Measurements from ENCODE around the gene FUT8. TPM values are rescaled to one million over a fixed set of nuclear protein-coding genes. Genes with fewer than 3 reads are reported as not detected.

FUT8 gene
- total RNA-seq, 1 donor: 124 TPM

DNA sequence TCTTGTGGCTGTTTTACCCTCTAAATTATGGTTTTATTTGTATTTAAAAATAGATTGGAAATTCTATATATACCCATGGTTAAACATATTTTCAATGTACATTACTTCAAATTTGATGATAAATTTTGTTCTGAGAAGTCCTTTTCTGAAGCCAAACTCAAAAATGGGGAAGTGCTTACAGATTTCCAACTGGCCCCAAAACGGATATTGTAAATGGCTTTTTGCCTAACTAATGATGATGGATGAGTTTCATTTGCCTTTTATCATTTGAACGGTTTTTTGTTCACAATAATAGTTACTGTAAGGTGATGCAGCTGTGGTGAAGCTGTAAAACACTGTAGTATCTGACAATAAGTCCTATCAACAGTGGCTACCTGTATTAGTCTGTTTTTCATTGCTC, 136.9 kb downstream of the FUT8 start:
- no peaks in the 10 kb centered on the region for H3K36me3 ChIP-seq (ENCODE audit: insufficient read depth, low read length)
- H3K9me3 ChIP-seq (ENCODE audit: low read depth, low read length): no peaks in the 10 kb centered on the region
- no peak for DNase-seq (ENCODE audit: insufficient read length, low spot score, missing footprints)
- TF ChIP-seq, protein P1, sequence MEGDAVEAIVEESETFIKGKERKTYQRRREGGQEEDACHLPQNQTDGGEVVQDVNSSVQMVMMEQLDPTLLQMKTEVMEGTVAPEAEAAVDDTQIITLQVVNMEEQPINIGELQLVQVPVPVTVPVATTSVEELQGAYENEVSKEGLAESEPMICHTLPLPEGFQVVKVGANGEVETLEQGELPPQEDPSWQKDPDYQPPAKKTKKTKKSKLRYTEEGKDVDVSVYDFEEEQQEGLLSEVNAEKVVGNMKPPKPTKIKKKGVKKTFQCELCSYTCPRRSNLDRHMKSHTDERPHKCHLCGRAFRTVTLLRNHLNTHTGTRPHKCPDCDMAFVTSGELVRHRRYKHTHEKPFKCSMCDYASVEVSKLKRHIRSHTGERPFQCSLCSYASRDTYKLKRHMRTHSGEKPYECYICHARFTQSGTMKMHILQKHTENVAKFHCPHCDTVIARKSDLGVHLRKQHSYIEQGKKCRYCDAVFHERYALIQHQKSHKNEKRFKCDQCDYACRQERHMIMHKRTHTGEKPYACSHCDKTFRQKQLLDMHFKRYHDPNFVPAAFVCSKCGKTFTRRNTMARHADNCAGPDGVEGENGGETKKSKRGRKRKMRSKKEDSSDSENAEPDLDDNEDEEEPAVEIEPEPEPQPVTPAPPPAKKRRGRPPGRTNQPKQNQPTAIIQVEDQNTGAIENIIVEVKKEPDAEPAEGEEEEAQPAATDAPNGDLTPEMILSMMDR (IDR thresholded peaks at IDR 0.05; ENCODE audit: extremely low read depth, low read depth, low read length): no peak
- H3K4me1 ChIP-seq (ENCODE audit: insufficient read depth, low read length): no peaks in the 10 kb centered on the region
- H2AFZ ChIP-seq (ENCODE audit: low read length): no peak overlapping the region
- H3K27ac ChIP-seq (ENCODE audit: low read depth, low read length): no peak overlapping the region
- no peak overlapping the region for H3K4me2 ChIP-seq (ENCODE audit: insufficient read depth, low read length)
- no peaks in the 10 kb centered on the region for H3K27me3 ChIP-seq (ENCODE audit: insufficient read depth, low read length)
- H3K4me3 ChIP-seq (ENCODE audit: insufficient read depth, low read length): no peak overlapping the region
- H3K79me2 ChIP-seq (ENCODE audit: insufficient read depth, low read length): peaks cover 8% of the 10 kb centered on the region
- H4K20me1 ChIP-seq (ENCODE audit: insufficient read depth, low read length): no peaks in the 10 kb centered on the region

DNA sequence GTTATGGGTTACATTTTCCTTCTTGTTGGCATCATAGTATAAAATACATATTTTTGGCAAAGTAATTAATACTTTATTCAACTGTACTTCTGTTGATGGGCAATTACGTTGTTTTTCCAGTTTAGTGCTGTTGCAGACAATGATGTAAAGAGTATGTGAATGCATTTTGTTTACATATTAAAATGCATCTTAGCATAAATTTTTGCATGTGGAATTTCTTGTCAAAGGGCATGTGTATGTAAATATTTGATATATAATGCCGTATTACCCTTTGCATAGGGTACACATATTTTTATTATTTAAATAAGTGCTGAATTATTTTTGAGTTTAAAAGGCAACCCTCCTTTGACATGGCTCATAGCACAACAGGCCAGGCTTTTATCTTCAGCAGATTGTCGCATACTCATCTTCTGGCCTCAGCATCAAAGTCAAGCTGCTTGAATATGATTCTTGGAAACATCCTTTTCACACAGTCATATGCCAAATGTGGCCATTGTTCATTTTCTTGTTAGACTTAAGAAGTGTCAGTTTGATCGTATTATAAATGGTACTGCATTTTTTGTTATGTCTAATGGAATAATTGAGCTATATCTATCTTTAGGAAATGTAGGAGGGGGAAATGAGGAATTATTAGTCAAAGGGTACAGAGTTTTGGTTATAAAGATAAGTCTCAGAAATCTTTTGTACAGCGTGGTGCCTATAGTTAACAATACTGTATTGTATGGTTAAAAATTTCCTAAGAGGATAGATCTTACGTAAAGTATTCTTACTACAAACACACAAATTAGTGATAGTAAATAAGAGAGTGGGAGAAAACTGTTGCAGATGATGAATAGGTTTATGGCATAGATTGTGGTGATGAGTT, 138.5 kb downstream of the FUT8 start:
- H3K4me2 ChIP-seq (ENCODE audit: insufficient read depth, low read length): no peak overlapping the region
- no peak overlapping the region for H2AFZ ChIP-seq (ENCODE audit: low read length)
- H3K27ac ChIP-seq (ENCODE audit: low read depth, low read length): no peak overlapping the region
- peaks cover 18% of the 10 kb centered on the region for H3K79me2 ChIP-seq (ENCODE audit: insufficient read depth, low read length)
- H3K27me3 ChIP-seq (ENCODE audit: insufficient read depth, low read length): no peaks in the 10 kb centered on the region
- peak; percentile 3 for DNase-seq (ENCODE audit: insufficient read length, low spot score, missing footprints)
- H3K36me3 ChIP-seq (ENCODE audit: insufficient read depth, low read length): no peaks in the 10 kb centered on the region
- TF ChIP-seq, protein P1 (IDR thresholded peaks at IDR 0.05; ENCODE audit: extremely low read depth, low read depth, low read length): no peak
- no peak overlapping the region for H3K4me3 ChIP-seq (ENCODE audit: insufficient read depth, low read length)
- no peaks in the 10 kb centered on the region for H3K4me1 ChIP-seq (ENCODE audit: insufficient read depth, low read length)
- H4K20me1 ChIP-seq (ENCODE audit: insufficient read depth, low read length): peaks cover under 1% of the 10 kb centered on the region
- no peaks in the 10 kb centered on the region for H3K9me3 ChIP-seq (ENCODE audit: low read depth, low read length)

DNA sequence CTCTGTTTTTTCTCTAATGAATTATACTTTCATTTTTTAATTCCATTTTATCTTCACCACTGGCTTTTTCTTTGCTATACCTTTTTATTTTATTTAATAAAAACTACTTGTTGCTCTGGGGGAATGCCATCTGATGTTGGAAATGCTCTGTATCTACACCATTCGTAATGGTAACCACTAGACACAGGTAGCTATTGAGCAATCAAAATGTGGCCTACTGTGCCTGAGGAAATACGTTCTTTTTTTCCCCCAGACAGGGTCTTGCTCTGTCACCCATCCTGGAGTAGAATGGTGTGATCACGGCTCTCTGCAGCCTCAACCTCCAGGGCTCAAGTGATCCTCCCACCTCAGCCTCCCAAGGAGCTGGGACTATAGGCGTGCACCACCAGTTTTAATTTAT, 140.2 kb downstream of the FUT8 start:
- Histone ChIP-seq H3K4me2 (ENCODE audit: insufficient read depth, low read length) (no peak overlapping the region), H3K36me3 (ENCODE audit: insufficient read depth, low read length) (no peaks in the 10 kb centered on the region), H3K79me2 (ENCODE audit: insufficient read depth, low read length) (peaks cover 23% of the 10 kb centered on the region), H3K4me1 (ENCODE audit: insufficient read depth, low read length) (no peaks in the 10 kb centered on the region), H3K4me3 (ENCODE audit: insufficient read depth, low read length) (no peak overlapping the region), H3K9me3 (ENCODE audit: low read depth, low read length) (no peaks in the 10 kb centered on the region), H4K20me1 (ENCODE audit: insufficient read depth, low read length) (peaks cover 3% of the 10 kb centered on the region), H2AFZ (ENCODE audit: low read length) (no peak overlapping the region), H3K27me3 (ENCODE audit: insufficient read depth, low read length) (no peaks in the 10 kb centered on the region), H3K27ac (ENCODE audit: low read depth, low read length) (no peak overlapping the region)
- no peak for DNase-seq (ENCODE audit: insufficient read length, low spot score, missing footprints)
- TF ChIP-seq, protein P1 (IDR thresholded peaks at IDR 0.05; ENCODE audit: extremely low read depth, low read depth, low read length): no peak

DNA sequence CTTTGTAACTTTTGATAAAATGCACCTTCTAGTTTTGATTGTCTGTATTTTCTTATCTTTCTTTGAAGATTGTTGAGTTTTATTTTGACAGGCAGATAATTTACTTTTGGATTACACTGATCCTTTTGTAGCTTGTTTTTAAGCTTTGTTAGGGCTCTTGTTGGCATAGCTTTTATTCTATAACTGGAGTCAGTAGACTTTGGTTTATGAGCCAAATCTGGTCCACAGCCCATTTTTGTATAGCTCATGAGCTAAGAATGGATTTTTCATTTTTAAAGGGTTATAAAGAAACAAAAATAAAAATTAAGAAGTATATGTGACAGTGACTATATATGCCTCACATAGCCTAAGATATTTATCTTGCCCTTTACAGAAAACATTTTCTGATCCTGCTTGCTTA, 142.3 kb downstream of the FUT8 start:
- H3K4me2 ChIP-seq (ENCODE audit: insufficient read depth, low read length): no peak overlapping the region
- TF ChIP-seq, protein P1 (IDR thresholded peaks at IDR 0.05; ENCODE audit: extremely low read depth, low read depth, low read length): no peak
- no peaks in the 10 kb centered on the region for H3K4me1 ChIP-seq (ENCODE audit: insufficient read depth, low read length)
- H3K4me3 ChIP-seq (ENCODE audit: insufficient read depth, low read length): no peak overlapping the region
- no peak overlapping the region for H3K27ac ChIP-seq (ENCODE audit: low read depth, low read length)
- DNase-seq (ENCODE audit: insufficient read length, low spot score, missing footprints): no peak
- no peaks in the 10 kb centered on the region for H3K9me3 ChIP-seq (ENCODE audit: low read depth, low read length)
- H2AFZ ChIP-seq (ENCODE audit: low read length): no peak overlapping the region
- H4K20me1 ChIP-seq (ENCODE audit: insufficient read depth, low read length): peaks cover 3% of the 10 kb centered on the region
- H3K36me3 ChIP-seq (ENCODE audit: insufficient read depth, low read length): no peaks in the 10 kb centered on the region
- H3K27me3 ChIP-seq (ENCODE audit: insufficient read depth, low read length): no peaks in the 10 kb centered on the region
- H3K79me2 ChIP-seq (ENCODE audit: insufficient read depth, low read length): peaks cover 23% of the 10 kb centered on the region
